IMR-90 (cell line): ENCODE measurements around the gene HASPIN. TPM values are rescaled to one million over a fixed set of nuclear protein-coding genes. Genes with fewer than 3 reads are reported as not detected.

ENCODE experiments used
- ATAC-seq: fragments of 200-7000 bp; cut with Tn5 transposase; 2 replicates; pipeline ENCODE4 v1.9.1; 2020; ENCODE audit warnings: low read depth, mild to moderate bottlenecking, moderate library complexity
- BruUV-seq: library from RNA; stranded (reverse); fragments of 400-500 nt; replicated peaks from 2 replicates; lab custom pipeline; 2021; lab: Mats Ljungman, UMichigan
- CTCF ChIA-PET: fragments of 300-600 bp; formaldehyde crosslinking; extraction: SDS; loops from one replicate; lab custom pipeline; 2021; ENCODE audit warnings: antibody characterized with exemption; lab: Yijun Ruan, JAX
- POLR2A ChIA-PET: fragments of 300-600 bp; sonication (Branson Sonifier 250); formaldehyde crosslinking; loops from one replicate; lab custom pipeline; 2022; ENCODE audit warnings: antibody characterized with exemption; ENCODE audit not compliant: unreplicated experiment; lab: Charles Lee
- DNase-seq: peaks from one replicate; pipeline ENCODE4 v3.0.0; 2013
- H2AFZ ChIP-seq: replicated peaks from 2 replicates; pipeline ENCODE3; 2013; ENCODE audit warnings: low read length, mild to moderate bottlenecking; ENCODE audit not compliant: poor library complexity
- H2AK5ac ChIP-seq: 2 replicates; pipeline ENCODE4 v1.6.1; 2013; ENCODE audit warnings: low read depth, low read length, inconsistent platforms
- H2AK9ac ChIP-seq: replicated peaks from 2 replicates; pipeline ENCODE3; 2013; ENCODE audit warnings: mild to moderate bottlenecking, low read depth, low read length, moderate library complexity; ENCODE audit not compliant: poor library complexity
- H2BK120ac ChIP-seq: 2 replicates; pipeline ENCODE4 v1.6.1; 2013; ENCODE audit warnings: low read depth, low read length, inconsistent platforms
- H2BK15ac ChIP-seq: 3 replicates; pipeline ENCODE4 v1.6.1; 2013; ENCODE audit warnings: low read depth, low read length, inconsistent platforms
- H2BK20ac ChIP-seq: 2 replicates; pipeline ENCODE4 v1.6.1; 2013; ENCODE audit warnings: low read depth, mild to moderate bottlenecking, inconsistent platforms, low read length, moderate library complexity
- H2BK5ac ChIP-seq: 2 replicates; pipeline ENCODE4 v1.6.1; 2013; ENCODE audit warnings: mild to moderate bottlenecking, low read depth, low read length, inconsistent platforms; ENCODE audit not compliant: poor library complexity, severe bottlenecking
- H3K14ac ChIP-seq: replicated peaks from 2 replicates; pipeline ENCODE4 v1.6.1; 2013; ENCODE audit warnings: low read depth, low read length, inconsistent platforms
- H3K18ac ChIP-seq: 2 replicates; pipeline ENCODE4 v1.6.1; 2013; ENCODE audit warnings: low read depth, low read length, control low read depth
- H3K23ac ChIP-seq: 2 replicates; pipeline ENCODE4 v1.6.1; 2013; ENCODE audit warnings: low read depth, low read length, inconsistent platforms
- H3K27ac ChIP-seq: 2 replicates; pipeline ENCODE4 v1.5.1; 2013; ENCODE audit warnings: mild to moderate bottlenecking, control low read depth, low read length; ENCODE audit not compliant: insufficient read depth
- H3K27me3 ChIP-seq: 2 replicates; pipeline ENCODE4 v1.6.1; 2013; ENCODE audit warnings: low read length; ENCODE audit not compliant: control insufficient read depth, insufficient read depth
- H3K36me3 ChIP-seq: 2 replicates; pipeline ENCODE4 v1.6.1; 2013; ENCODE audit warnings: low read length, mixed read lengths; ENCODE audit not compliant: control insufficient read depth, insufficient read depth
- H3K4ac ChIP-seq: 2 replicates; pipeline ENCODE4 v1.6.1; 2013; ENCODE audit warnings: low read depth, low read length, inconsistent platforms
- H3K4me1 ChIP-seq: 2 replicates; pipeline ENCODE4 v1.6.1; 2013; ENCODE audit warnings: low read length, mixed read lengths; ENCODE audit not compliant: control insufficient read depth, insufficient read depth
- H3K4me2 ChIP-seq: 2 replicates; pipeline ENCODE4 v1.6.1; 2013; ENCODE audit warnings: low read depth, mild to moderate bottlenecking, control low read depth, low read length, moderate library complexity
- H3K4me3 ChIP-seq: 2 replicates; pipeline ENCODE4 v1.5.1; 2013; ENCODE audit warnings: low read depth, mild to moderate bottlenecking, control low read depth, low read length, moderate library complexity; ENCODE audit not compliant: insufficient read depth
- H3K56ac ChIP-seq: 2 replicates; pipeline ENCODE4 v1.6.1; 2013; ENCODE audit warnings: low read length, inconsistent platforms; ENCODE audit not compliant: insufficient read depth; ENCODE audit errors: extremely low read depth
- H3K79me1 ChIP-seq, 2 experiments: 2 replicates each; pipeline ENCODE4 v1.6.1; 2013; ENCODE audit warnings: low read length in 2 of 2, inconsistent platforms in 1 of 2, low read depth in 1 of 2
- H3K9ac ChIP-seq: 2 replicates; pipeline ENCODE4 v1.6.1; 2013; ENCODE audit warnings: low read depth, low read length, control low read depth
- H3K9me1 ChIP-seq: 2 replicates; pipeline ENCODE4 v1.6.1; 2013; ENCODE audit warnings: low read length, inconsistent platforms; ENCODE audit not compliant: insufficient read depth
- H3K9me3 ChIP-seq: 2 replicates; pipeline ENCODE4 v1.6.1; 2013; ENCODE audit warnings: low read length; ENCODE audit not compliant: control insufficient read depth, insufficient read depth
- H4K20me1 ChIP-seq: 2 replicates; pipeline ENCODE4 v1.6.1; 2013; ENCODE audit warnings: low read length, inconsistent platforms; ENCODE audit not compliant: insufficient read depth
- H4K5ac ChIP-seq: 2 replicates; pipeline ENCODE4 v1.6.1; 2013; ENCODE audit warnings: mild to moderate bottlenecking, low read depth, low read length, control low read depth
- H4K8ac ChIP-seq, 2 experiments: 2 replicates each; pipeline ENCODE4 v1.6.1; 2013; ENCODE audit warnings: low read depth in 2 of 2, low read length in 2 of 2, control low read depth in 1 of 2, inconsistent platforms in 1 of 2
- H4K91ac ChIP-seq: 2 replicates; pipeline ENCODE4 v1.6.1; 2013; ENCODE audit warnings: low read depth, low read length, inconsistent platforms; ENCODE audit not compliant: insufficient read depth
- BHLHE40 ChIP-seq: fragments of 150-350 bp; IDR thresholded peaks from 2 replicates; pipeline ENCODE4 v1.6.1; 2016; ENCODE audit warnings: mild to moderate bottlenecking, low read depth, low read length
- CEBPB ChIP-seq: IDR thresholded peaks from 2 replicates; pipeline ENCODE4 v1.6.1; 2012; ENCODE audit warnings: low read depth, low read length, improper control_type of control experiment
- CHD1 ChIP-seq: IDR thresholded peaks from 2 replicates; pipeline ENCODE4 v1.6.1; 2012; ENCODE audit warnings: low read depth, low read length, improper control_type of control experiment
- ELK1 ChIP-seq: fragments of 150-350 bp; IDR thresholded peaks from 2 replicates; pipeline ENCODE4 v1.6.1; 2016; ENCODE audit warnings: low read depth, mild to moderate bottlenecking, low read length, moderate library complexity, borderline replicate concordance
- FOS ChIP-seq: fragments of 150-350 bp; IDR thresholded peaks from 2 replicates; pipeline ENCODE4 v1.6.1; 2016; ENCODE audit warnings: low read depth, low read length
- MAFK ChIP-seq: IDR thresholded peaks from 2 replicates; pipeline ENCODE4 v1.6.1; 2012; ENCODE audit warnings: low read depth, low read length, improper control_type of control experiment
- MAZ ChIP-seq: IDR thresholded peaks from 2 replicates; pipeline ENCODE4 v1.6.1; 2012; ENCODE audit warnings: low read depth, mild to moderate bottlenecking, low read length, improper control_type of control experiment, moderate library complexity, borderline replicate concordance
- NFE2L2 ChIP-seq: fragments of 150-350 bp; IDR thresholded peaks from 2 replicates; pipeline ENCODE4 v1.6.1; 2016; ENCODE audit warnings: low read depth, mild to moderate bottlenecking, low read length
- RAD21 ChIP-seq: IDR thresholded peaks from 2 replicates; pipeline ENCODE4 v1.6.1; 2012; ENCODE audit warnings: low read length, improper control_type of control experiment
- RCOR1 ChIP-seq: IDR thresholded peaks from 2 replicates; pipeline ENCODE4 v1.6.1; 2012; ENCODE audit warnings: mild to moderate bottlenecking, low read length, improper control_type of control experiment; ENCODE audit not compliant: insufficient replicate concordance
- RFX5 ChIP-seq: IDR thresholded peaks from 2 replicates; pipeline ENCODE4 v1.8.0; 2012; ENCODE audit warnings: low read depth, mild to moderate bottlenecking, low read length, moderate library complexity
- SMC3 ChIP-seq: fragments of 150-350 bp; IDR thresholded peaks from 2 replicates; pipeline ENCODE4 v1.6.1; 2016; ENCODE audit warnings: low read depth, mild to moderate bottlenecking, antibody characterized with exemption, low read length, moderate library complexity
- USF2 ChIP-seq: fragments of 150-350 bp; IDR thresholded peaks from 2 replicates; pipeline ENCODE4 v1.6.1; 2017; ENCODE audit warnings: mild to moderate bottlenecking, antibody characterized with exemption, low read length, low read depth
- WGBS, 2 experiments: methylation state at CpG; one replicate each; pipeline versions ENCODE4 v1.1.5 to v1.1.7; 2013; ENCODE audit warnings: missing lambda C conversion rate in 2 of 2; ENCODE audit not compliant: insufficient read length in 1 of 2; ENCODE audit errors: extremely low coverage in 2 of 2; 5-methylcytosine and 5-hydroxymethylcytosine counted together
- dilution Hi-C: fragments of 300-500 bp; cut with HindIII; formaldehyde crosslinking; loops from one replicate; pipeline ENCODE4 v1.14.3; 2018; ENCODE audit warnings: low sequenced_read_pairs; ENCODE audit not compliant: unreplicated experiment
- in situ Hi-C: fragments of 300-500 bp; cut with MboI; formaldehyde crosslinking; loops from 3 replicates; pipeline ENCODE4 v1.14.3; 2019; ENCODE audit warnings: low sequenced_read_pairs, inconsistent platforms, mixed read lengths
- intact Hi-C: fragments of 100-400 bp; cut with micrococcal nuclease; formaldehyde crosslinking; loops from 2 replicates; pipeline ENCODE4 v1.10.0; 2022
- polyA plus RNA-seq, 3 experiments: library from polyadenylated mRNA; depleted of rRNA; stranded (reverse); fragments of >200 nt; gene quantifications; 2 replicates each; pipeline ENCODE4 v1.2.3, GENCODE V29; 2012; ENCODE audit warnings: low replicate concordance in 1 of 3
- total RNA-seq: library from RNA; depleted of rRNA; stranded (reverse); fragments of >200 nt; gene quantifications from 2 replicates; pipeline ENCODE4 v1.2.3, GENCODE V29; 2012

Gene HASPIN
- total and polyA plus RNA-seq, 2 of the 4 experiments (the other 2 are of a cell fraction): 2.2 to 4.3 TPM

- in situ Hi-C loops (no loop called here), intact Hi-C loops (no loop called here), dilution Hi-C loops (no loop called here)
- Histone ChIP-seq H2BK5ac (no peak overlapping the region), H3K9me1 (no peaks in the 10 kb centered on the region; the same call in 1 of the 2 replicates), H2AK5ac (no peak overlapping the region), H2BK20ac (no peak overlapping the region), H3K79me1 (no peaks in the 10 kb centered on the region), H4K8ac (no peak overlapping the region), H3K27ac (no peak overlapping the region), H3K9me3 (peaks cover 7% of the 10 kb centered on the region), H3K23ac (no peak overlapping the region), H3K56ac (no peak overlapping the region), H4K20me1 (no peaks in the 10 kb centered on the region), H4K91ac (no peak overlapping the region), H3K14ac (no peak overlapping the region), H3K4ac (no peak overlapping the region), H3K4me1 (peaks cover 5% of the 10 kb centered on the region; the same call in 1 of the 2 replicates), H2BK120ac (no peak overlapping the region), H3K36me3 (no peaks in the 10 kb centered on the region), H3K4me3 (no peak overlapping the region), H3K18ac (no peak overlapping the region), H3K4me2 (no peak overlapping the region), H3K27me3 (no peaks in the 10 kb centered on the region; the same call in 1 of the 2 replicates), H2BK15ac (no peak overlapping the region), H3K9ac (no peak overlapping the region), H2AK9ac (no peak overlapping the region), H4K5ac (no peak overlapping the region), H2AFZ (no peak overlapping the region)
- TF ChIP-seq MAFK (no peak), RAD21 (no peak), BHLHE40 (no peak), RCOR1 (no peak), CHD1 (no peak), ELK1 (no peak), USF2 (no peak), SMC3 (no peak), NFE2L2 (no peak), CEBPB (no peak), MAZ (no peak), RFX5 (no peak), FOS (no peak)
- ATAC-seq (no peak), DNase-seq (no peak)
- CTCF ChIA-PET: no interaction called here
- 40% methylated on average over 1 of the region's 8 CpGs; no CpG with 5 or more reads in 1 of the 2 experiments for WGBS, 2 experiments
- no TSS peak for BruUV-seq
- POLR2A ChIA-PET: no interaction called here
Measured at GRCh38 chr17:3768769-3769168, 45.1 kb downstream of the HASPIN start.
